ENCODE data around the gene HEY2. TPM values are rescaled to one million over a fixed set of nuclear protein-coding genes. Genes with fewer than 3 reads are reported as not detected.
A peak's percentile ranks its signal among the peaks of the same experiment; 100 is the strongest.

HEY2 gene
- total and polyA plus RNA-seq, 2 of the 8 experiments (the other 6 are each of a cell fraction or from before 2014, with no cell fraction given): 9.1 to 16.2 TPM

DNA sequence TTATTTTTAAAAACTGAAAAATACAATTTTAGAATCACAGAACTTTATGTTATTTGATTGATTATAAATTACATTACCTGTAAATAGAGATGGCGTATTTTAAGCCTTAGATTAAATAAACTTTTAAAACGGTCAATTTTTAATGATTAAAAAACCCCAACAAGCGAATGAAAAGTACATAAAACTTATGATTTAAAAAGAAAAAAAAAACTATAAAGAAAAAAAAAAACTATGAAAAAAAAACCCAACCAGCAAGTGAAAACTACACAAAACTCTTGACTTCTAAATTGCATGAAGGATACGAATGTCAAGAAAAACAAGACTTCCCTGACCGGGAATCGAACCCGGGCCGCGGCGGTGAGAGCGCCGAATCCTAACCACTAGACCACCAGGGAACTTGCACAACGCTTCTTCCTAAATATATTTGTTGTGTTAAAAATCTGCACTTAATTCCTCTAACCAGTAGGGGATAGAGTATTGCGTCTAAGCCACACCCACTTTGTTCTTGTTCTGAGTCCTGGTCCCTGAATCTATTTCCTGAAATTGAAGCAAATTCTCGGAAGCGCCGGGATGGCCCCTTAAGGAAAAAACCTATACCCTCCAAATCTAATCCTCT is 30.6 kb downstream of the HEY2 start (continued):
- TF ChIP-seq EP300 (IDR thresholded peaks at IDR 0.05; ENCODE audit: borderline replicate concordance in 1 of 2, low read depth in 2 of 2, low read length in 2 of 2) (peak in 1 of 2 experiments; percentile 25; a peak in 1 of 3 replicates), CHD2 (IDR thresholded peaks at IDR 0.05; ENCODE audit: low read length) (no peak), SP4 (IDR thresholded peaks at IDR 0.05; ENCODE audit: low read length) (peak; percentile 78), HDAC2 (IDR thresholded peaks at IDR 0.05; ENCODE audit: borderline replicate concordance in 1 of 2, low read depth in 2 of 2, low read length in 2 of 2) (no peak), SIX5 (IDR thresholded peaks at IDR 0.05; ENCODE audit: low read depth, low read length) (no peak), KDM5A (IDR thresholded peaks at IDR 0.05; ENCODE audit: low read length) (no peak), CTBP2 (IDR thresholded peaks at IDR 0.05; ENCODE audit: borderline replicate concordance, insufficient read depth, insufficient read length, low read length) (no peak), TBP (IDR thresholded peaks at IDR 0.05; ENCODE audit: low read depth, low read length) (peak; percentile 100), RXRA (IDR thresholded peaks at IDR 0.05; ENCODE audit: insufficient read depth, low read depth, low read length) (0 out of 2 replicates have a peak, but pooled peaks have one; percentile 27), SP1 (IDR thresholded peaks at IDR 0.05; ENCODE audit: low read depth, low read length) (peak; percentile 59; the same call in 1 of the 2 replicates)

All from H1 (cell line).